HepG2 (cell line): ENCODE data around the gene ERFL. TPM values are rescaled to one million over a fixed set of nuclear protein-coding genes. Genes with fewer than 3 reads are reported as not detected.

Source experiments
- ATAC-seq: fragments of 200-7000 bp; cut with Tn5 transposase; 3 replicates; pipeline ENCODE4 v1.9.1; 2020; ENCODE audit warnings: mild to moderate bottlenecking, moderate library complexity
- BruUV-seq: library from RNA; stranded (reverse); fragments of 400-500 nt; replicated peaks from 2 replicates; lab custom pipeline; 2021; lab: Mats Ljungman, UMichigan
- CTCF ChIA-PET: fragments of 300-600 bp; formaldehyde crosslinking; extraction: SDS; loops from one replicate; lab custom pipeline; 2021; ENCODE audit warnings: low total read pairs, inconsistent platforms, low intra/inter-chr PET ratio; lab: Yijun Ruan, JAX
- POLR2A ChIA-PET: fragments of 350-600 bp; sonication (Branson Sonifier 250); formaldehyde crosslinking; loops from one replicate; lab custom pipeline; 2020; ENCODE audit warnings: antibody characterized with exemption, inconsistent platforms; lab: Yijun Ruan, JAX
- DNase-seq: peaks from one replicate; pipeline ENCODE4 v3.0.0-alpha.2; 2015; ENCODE audit warnings: low spot score
- FAIRE-seq: peaks from 3 replicates; lab custom pipeline; 2011; peaks lifted over from hg19 to GRCh38; lab: Jason Lieb, UNC
- H2AFZ ChIP-seq: one replicate; pipeline ENCODE4 v1.6.1; 2011; ENCODE audit warnings: low read length, inconsistent platforms
- H3K27ac ChIP-seq: fragments of 300-600 bp; 3 replicates; pipeline ENCODE4 v1.8.0; 2011; ENCODE audit warnings: mixed run types, mild to moderate bottlenecking, mixed read lengths, low read length, inconsistent platforms; ENCODE audit not compliant: insufficient read depth; ENCODE audit errors: extremely low read length
- H3K27me3 ChIP-seq, 2 experiments: fragments of 200-600 bp in 1 of 2; 2 replicates in 1 of 2; 3 replicates in 1 of 2; pipeline versions ENCODE4 v1.6.0 to v1.8.0; 2011; ENCODE audit warnings: low read length in 2 of 2, mild to moderate bottlenecking in 2 of 2, moderate library complexity in 2 of 2, inconsistent platforms in 1 of 2; ENCODE audit not compliant: insufficient read depth in 2 of 2, control insufficient read depth in 1 of 2
- H3K36me3 ChIP-seq, 2 experiments: fragments of 200-600 bp in 1 of 2; replicated peaks in 1 of 2; 2 replicates in 1 of 2; 3 replicates in 1 of 2; pipeline versions ENCODE4 v1.5.1 to v1.8.0; 2011; ENCODE audit warnings: low read length in 2 of 2, inconsistent platforms in 1 of 2; ENCODE audit not compliant: insufficient read depth in 2 of 2, control insufficient read depth in 1 of 2
- H3K4me1 ChIP-seq: 2 replicates; pipeline ENCODE4 v1.5.1; 2012; ENCODE audit warnings: low read length, inconsistent platforms; ENCODE audit not compliant: insufficient read depth
- H3K4me2 ChIP-seq: 2 replicates; pipeline ENCODE4 v1.6.0; 2011; ENCODE audit warnings: low read depth, low read length, inconsistent platforms
- H3K4me3 ChIP-seq, 3 experiments: fragments of 200-600 bp in 1 of 3; sonication (generic), shearing (Covaris generic) in 1 of 3; replicated peaks in 1 of 3; 2 replicates each; pipeline ENCODE4 v1.5.1; 2011 to 2016; ENCODE audit warnings: low read length in 3 of 3, inconsistent platforms in 2 of 3, low read depth in 2 of 3, mild to moderate bottlenecking in 2 of 3, control low read depth in 1 of 3, mixed read lengths in 1 of 3; ENCODE audit not compliant: insufficient read depth in 1 of 3
- H3K79me2 ChIP-seq: one replicate; pipeline ENCODE4 v1.6.1; 2011; ENCODE audit warnings: low read length, inconsistent platforms; ENCODE audit not compliant: insufficient read depth
- H3K9ac ChIP-seq: 2 replicates; pipeline ENCODE4 v1.6.0; 2011; ENCODE audit warnings: mild to moderate bottlenecking, low read depth, low read length, inconsistent platforms; ENCODE audit not compliant: insufficient read depth
- H3K9me3 ChIP-seq: 2 replicates; pipeline ENCODE4 v1.5.1; 2012; ENCODE audit warnings: mild to moderate bottlenecking, low read length
- H4K20me1 ChIP-seq: 2 replicates; pipeline ENCODE4 v1.6.0; 2011; ENCODE audit warnings: inconsistent platforms, mild to moderate bottlenecking, low read length, moderate library complexity; ENCODE audit not compliant: insufficient read depth
- HES4 ChIP-seq: sonication (generic); formaldehyde crosslinking; IDR thresholded peaks from 2 replicates; pipeline ENCODE4 v1.9.0; 2021; ENCODE audit warnings: mild to moderate bottlenecking, missing genetic modification reagents, borderline replicate concordance
- RAD21 ChIP-seq: fragments of 450-650 bp; formaldehyde crosslinking; IDR thresholded peaks from 2 replicates; pipeline ENCODE4 v1.5.0; 2020; ENCODE audit warnings: mild to moderate bottlenecking
- RFXAP ChIP-seq: sonication (generic); formaldehyde crosslinking; IDR thresholded peaks from 2 replicates; pipeline ENCODE4 v1.4.0; 2020; ENCODE audit warnings: missing genetic modification reagents, borderline replicate concordance
- SNAPC5 ChIP-seq: sonication (generic); formaldehyde crosslinking; IDR thresholded peaks from 2 replicates; pipeline ENCODE4 v1.8.1; 2023; ENCODE audit warnings: mild to moderate bottlenecking, missing genetic modification reagents, borderline replicate concordance
- ZBTB33 ChIP-seq: sonication (generic); formaldehyde crosslinking; IDR thresholded peaks from 2 replicates; pipeline ENCODE4 v1.4.0; 2020; ENCODE audit warnings: missing genetic modification reagents
- ZBTB42 ChIP-seq: sonication (generic); formaldehyde crosslinking; IDR thresholded peaks from 2 replicates; pipeline ENCODE4 v1.5.0; 2020; ENCODE audit warnings: mild to moderate bottlenecking, missing genetic modification reagents
- ZKSCAN1 ChIP-seq: fragments of 150-350 bp; IDR thresholded peaks from 2 replicates; pipeline ENCODE4 v1.6.1; 2014; ENCODE audit warnings: low read length
- ZNF17 ChIP-seq: sonication (generic); formaldehyde crosslinking; IDR thresholded peaks from 2 replicates; pipeline ENCODE4 v1.5.0; 2020; ENCODE audit warnings: mild to moderate bottlenecking, missing genetic modification reagents
- ZNF572 ChIP-seq: sonication (generic); formaldehyde crosslinking; IDR thresholded peaks from 2 replicates; pipeline ENCODE4 v1.5.1; 2020; ENCODE audit warnings: mild to moderate bottlenecking, missing genetic modification reagents
- ZNF776 ChIP-seq: sonication (generic); formaldehyde crosslinking; IDR thresholded peaks from 2 replicates; pipeline ENCODE4 v1.4.0; 2020; ENCODE audit warnings: mild to moderate bottlenecking, missing genetic modification reagents
- ZSCAN22 ChIP-seq: sonication (generic); formaldehyde crosslinking; IDR thresholded peaks from 2 replicates; pipeline ENCODE4 v1.4.0; 2020; ENCODE audit warnings: mild to moderate bottlenecking, missing genetic modification reagents
- WGBS: methylation state at CpG from one replicate; pipeline ENCODE4 v1.1.6; 2017; ENCODE audit warnings: low lambda C conversion rate; 5-methylcytosine and 5-hydroxymethylcytosine counted together
- in situ Hi-C: cut with HindIII; loops from 2 replicates; pipeline ENCODE4 v1.10.0; 2017; ENCODE audit warnings: low pct_unique_long_range_greater_than_20kb; ENCODE audit not compliant: extremely low pct_ligation_motif_present
- intact Hi-C: fragments of 100-400 bp; cut with micrococcal nuclease; formaldehyde crosslinking; loops from one replicate; pipeline ENCODE4 v1.10.0; 2022; ENCODE audit not compliant: unreplicated experiment
- polyA plus RNA-seq, 8 experiments: library from polyadenylated mRNA; depleted of rRNA in 3 of 8; stranded (reverse) in 7 of 8; unstranded in 1 of 8; fragments of >200 nt; fragmentation: Illumina TruSeq in 4 of 8; extraction: Trizol in 4 of 8; gene quantifications; 2 replicates each; pipeline versions ENCODE4 v1.2.1 to v1.2.3, GENCODE V29; 2011 to 2016; ENCODE audit warnings: low read depth in 4 of 8, missing spikeins in 1 of 8, mixed read lengths in 1 of 8; ENCODE audit not compliant: insufficient read depth in 1 of 8
- total RNA-seq, 5 experiments: library from RNA; depleted of rRNA; stranded (reverse); fragments of >200 nt; fragmentation: Illumina TruSeq; extraction: Trizol; gene quantifications; 2 replicates each; pipeline ENCODE4 v1.2.3, GENCODE V29; 2016; ENCODE audit warnings: low read depth in 1 of 5
- TF ChIP-seq, protein P1 (sequence below): sonication (generic); formaldehyde crosslinking; IDR thresholded peaks from 2 replicates; pipeline ENCODE4 v1.5.1; 2020; ENCODE audit warnings: mild to moderate bottlenecking, missing genetic modification reagents, moderate library complexity
- TF ChIP-seq, protein P2 (sequence below), 2 experiments: sonication (generic) in 1 of 2; formaldehyde crosslinking in 1 of 2; IDR thresholded peaks; 2 replicates each; pipeline versions ENCODE4 v1.4.0 to v1.6.1; 2018 to 2020; ENCODE audit warnings: missing genetic modification reagents in 2 of 2, borderline replicate concordance in 1 of 2, low read depth in 1 of 2, mild to moderate bottlenecking in 1 of 2, missing biosample characterization in 1 of 2

The ERFL gene
- total and polyA plus RNA-seq, 2 of the 13 experiments (the other 11 are each of a cell fraction or from before 2014, with no cell fraction given), result not detected

DNA sequence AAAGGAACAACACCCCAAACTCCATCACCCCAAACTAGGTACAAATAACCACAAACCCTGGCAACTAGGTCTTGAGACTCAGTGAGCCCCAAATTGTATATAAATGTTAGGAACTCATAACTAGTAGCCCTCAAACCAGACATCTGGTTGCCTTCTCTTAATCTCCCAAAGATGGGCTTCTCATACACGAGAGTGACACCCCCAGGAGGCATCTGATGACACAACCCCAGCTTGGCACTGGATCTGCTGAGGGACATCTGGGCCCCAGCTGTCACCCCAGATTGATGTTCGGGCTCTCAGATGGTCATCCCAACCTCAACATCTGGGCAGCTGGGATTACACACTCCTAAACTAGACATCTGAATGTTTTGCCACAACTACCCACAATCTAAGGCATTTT, 16.1 kb upstream of the ERFL start (continued):
- TF ChIP-seq SNAPC5 (CRISPR knock-in tag), result no peak

DNA sequence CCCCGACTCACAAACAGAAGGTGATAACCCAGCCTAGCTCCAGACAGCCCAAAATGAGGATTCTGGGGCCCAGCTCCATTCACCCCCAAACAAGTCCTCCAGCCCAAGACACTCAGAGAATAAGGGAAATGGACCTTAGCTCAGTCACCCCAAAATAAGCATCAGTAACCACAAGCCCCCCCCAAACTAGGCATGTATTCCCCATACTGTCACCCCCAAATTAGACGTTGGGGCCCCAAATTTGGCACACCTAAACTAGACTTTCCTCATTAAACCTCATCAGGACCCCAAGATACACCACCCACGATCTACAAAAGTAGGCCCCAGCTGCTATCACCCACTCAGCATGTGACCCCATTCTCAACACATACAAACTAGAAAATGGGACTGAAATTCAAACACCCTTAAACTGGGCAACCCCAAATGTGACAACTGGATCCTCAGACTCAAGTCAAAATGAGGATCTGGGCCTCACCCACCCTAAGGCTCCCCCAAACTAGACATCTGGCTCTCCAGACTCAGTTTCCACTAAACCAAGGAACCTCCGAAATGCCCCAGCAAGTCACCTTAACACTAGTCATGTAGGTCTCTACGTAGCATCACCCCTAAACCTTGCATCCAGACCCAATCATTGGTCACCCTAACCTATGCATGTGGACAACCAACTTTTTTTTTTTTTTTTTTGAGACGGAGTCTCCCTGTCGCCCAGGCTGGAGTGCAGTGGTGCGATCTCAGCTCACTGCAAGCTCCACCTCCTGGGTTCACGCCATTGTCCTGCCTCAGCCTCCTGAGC, 13.4 kb upstream of the ERFL start:
- POLR2A ChIA-PET, result no interaction called here
- FAIRE-seq, result no peak

More for the DNA sequence above, 13.4 kb upstream of the ERFL start:
- no peak for TF ChIP-seq ZBTB33 (CRISPR knock-in tag)
- no peak for TF ChIP-seq RAD21 (CRISPR knock-in tag)
- no peak for TF ChIP-seq ZNF572 (CRISPR knock-in tag)
- TF ChIP-seq ZNF776 (CRISPR knock-in tag), result no peak
- TF ChIP-seq, protein P1, sequence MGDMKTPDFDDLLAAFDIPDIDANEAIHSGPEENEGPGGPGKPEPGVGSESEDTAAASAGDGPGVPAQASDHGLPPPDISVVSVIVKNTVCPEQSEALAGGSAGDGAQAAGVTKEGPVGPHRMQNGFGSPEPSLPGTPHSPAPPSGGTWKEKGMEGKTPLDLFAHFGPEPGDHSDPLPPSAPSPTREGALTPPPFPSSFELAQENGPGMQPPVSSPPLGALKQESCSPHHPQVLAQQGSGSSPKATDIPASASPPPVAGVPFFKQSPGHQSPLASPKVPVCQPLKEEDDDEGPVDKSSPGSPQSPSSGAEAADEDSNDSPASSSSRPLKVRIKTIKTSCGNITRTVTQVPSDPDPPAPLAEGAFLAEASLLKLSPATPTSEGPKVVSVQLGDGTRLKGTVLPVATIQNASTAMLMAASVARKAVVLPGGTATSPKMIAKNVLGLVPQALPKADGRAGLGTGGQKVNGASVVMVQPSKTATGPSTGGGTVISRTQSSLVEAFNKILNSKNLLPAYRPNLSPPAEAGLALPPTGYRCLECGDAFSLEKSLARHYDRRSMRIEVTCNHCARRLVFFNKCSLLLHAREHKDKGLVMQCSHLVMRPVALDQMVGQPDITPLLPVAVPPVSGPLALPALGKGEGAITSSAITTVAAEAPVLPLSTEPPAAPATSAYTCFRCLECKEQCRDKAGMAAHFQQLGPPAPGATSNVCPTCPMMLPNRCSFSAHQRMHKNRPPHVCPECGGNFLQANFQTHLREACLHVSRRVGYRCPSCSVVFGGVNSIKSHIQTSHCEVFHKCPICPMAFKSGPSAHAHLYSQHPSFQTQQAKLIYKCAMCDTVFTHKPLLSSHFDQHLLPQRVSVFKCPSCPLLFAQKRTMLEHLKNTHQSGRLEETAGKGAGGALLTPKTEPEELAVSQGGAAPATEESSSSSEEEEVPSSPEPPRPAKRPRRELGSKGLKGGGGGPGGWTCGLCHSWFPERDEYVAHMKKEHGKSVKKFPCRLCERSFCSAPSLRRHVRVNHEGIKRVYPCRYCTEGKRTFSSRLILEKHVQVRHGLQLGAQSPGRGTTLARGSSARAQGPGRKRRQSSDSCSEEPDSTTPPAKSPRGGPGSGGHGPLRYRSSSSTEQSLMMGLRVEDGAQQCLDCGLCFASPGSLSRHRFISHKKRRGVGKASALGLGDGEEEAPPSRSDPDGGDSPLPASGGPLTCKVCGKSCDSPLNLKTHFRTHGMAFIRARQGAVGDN (CRISPR knock-in tag), result no peak
- no peak for TF ChIP-seq ZSCAN22 (CRISPR knock-in tag)
- no peak for TF ChIP-seq ZBTB42 (CRISPR knock-in tag)
- no peak for TF ChIP-seq RFXAP (CRISPR knock-in tag)
- no peak for TF ChIP-seq ZKSCAN1
- no peak for TF ChIP-seq HES4 (CRISPR knock-in tag)
- TF ChIP-seq ZNF17 (CRISPR knock-in tag), result no peak
- TF ChIP-seq, protein P2, sequence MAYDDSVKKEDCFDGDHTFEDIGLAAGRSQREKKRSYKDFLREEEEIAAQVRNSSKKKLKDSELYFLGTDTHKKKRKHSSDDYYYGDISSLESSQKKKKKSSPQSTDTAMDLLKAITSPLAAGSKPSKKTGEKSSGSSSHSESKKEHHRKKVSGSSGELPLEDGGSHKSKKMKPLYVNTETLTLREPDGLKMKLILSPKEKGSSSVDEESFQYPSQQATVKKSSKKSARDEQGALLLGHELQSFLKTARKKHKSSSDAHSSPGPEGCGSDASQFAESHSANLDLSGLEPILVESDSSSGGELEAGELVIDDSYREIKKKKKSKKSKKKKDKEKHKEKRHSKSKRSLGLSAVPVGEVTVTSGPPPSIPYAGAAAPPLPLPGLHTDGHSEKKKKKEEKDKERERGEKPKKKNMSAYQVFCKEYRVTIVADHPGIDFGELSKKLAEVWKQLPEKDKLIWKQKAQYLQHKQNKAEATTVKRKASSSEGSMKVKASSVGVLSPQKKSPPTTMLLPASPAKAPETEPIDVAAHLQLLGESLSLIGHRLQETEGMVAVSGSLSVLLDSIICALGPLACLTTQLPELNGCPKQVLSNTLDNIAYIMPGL (CRISPR knock-in tag; IDR thresholded peaks at IDR 0.05; ENCODE audit: borderline replicate concordance in 1 of 2, low read depth in 1 of 2), result no peak
- CTCF ChIA-PET, result no interaction called here
- Histone ChIP-seq H3K4me1 (no peaks in the 10 kb centered on the region), H2AFZ (no peak overlapping the region), H3K27ac (no peak overlapping the region), H3K4me3 (no peak overlapping the region), H3K9me3 (no peaks in the 10 kb centered on the region), H3K9ac (no peak overlapping the region), H4K20me1 (no peaks in the 10 kb centered on the region), H3K27me3 (peaks cover 12 to 34% of the 10 kb centered on the region in 2 experiments; a peak in 4 of 5 replicates), H3K36me3 (no peaks in the 10 kb centered on the region), H3K79me2 (no peaks in the 10 kb centered on the region), H3K4me2 (no peak overlapping the region)
- ATAC-seq (no peak), DNase-seq (no peak)
- intact Hi-C loops, result no loop called here
- in situ Hi-C loops, result no loop called here
- BruUV-seq, result no TSS peak
- 31% methylated on average over 8 of the region's 9 CpGs for WGBS
